ENCODE data around the gene JPT1.

JPT1 gene

GRCh38 chr17:75103601-75104554, 50.4 kb downstream of the JPT1 start:
- no peak for DNase-seq

GRCh38 chr17:75102385-75102821, 51.9 kb downstream of the JPT1 start:
- DNase-seq = no peak

GRCh38 chr17:75099881-75100595, 54.3 kb downstream of the JPT1 start:
- no peak for DNase-seq

GRCh38 chr17:75098861-75099260, 55.5 kb downstream of the JPT1 start:
- DNase-seq = no peak

GRCh38 chr17:75097865-75098264, 56.4 kb downstream of the JPT1 start:
- no peak for DNase-seq

- DNase-seq = peak; percentile 65
These were observed 58.2 kb downstream of the JPT1 start for GRCh38 chr17:75096082-75096625.

GRCh38 chr17:75094871-75095399, 59.4 kb downstream of the JPT1 start:
- no peak for DNase-seq

- DNase-seq = no peak
These were observed 60.7 kb downstream of the JPT1 start for GRCh38 chr17:75093548-75094158.

- no peak for DNase-seq
These were observed 62.4 kb downstream of the JPT1 start for GRCh38 chr17:75091855-75092327.

GRCh38 chr17:75090871-75091854, 63.1 kb downstream of the JPT1 start:
- no peak for DNase-seq

GRCh38 chr17:75088465-75089417, 65.6 kb downstream of the JPT1 start:
- no peak for DNase-seq

- peak; percentile 81 for DNase-seq
These were observed 66.5 kb downstream of the JPT1 start, which contains the start of gene SLC16A5 for GRCh38 chr17:75087558-75088453. Gene SLC16A5 (plus strand): TSS chr17:75087954. CDS start chr17:75093637, 5,683 bp downstream.

GRCh38 chr17:75087182-75087557, 67.1 kb downstream of the JPT1 start:
- DNase-seq = no peak

GRCh38 chr17:75086496-75087181, 67.7 kb downstream of the JPT1 start:
- DNase-seq = no peak

Data from fibroblast of skin of right quadriceps (primary cell).